Measurements from ENCODE around the gene SUPT3H.
"Not testable (repeated sequence)": the region's sequence is repeated elsewhere in the genome, so short reads cannot be mapped to it uniquely, and the experiment has no call there.

The SUPT3H gene

DNA sequence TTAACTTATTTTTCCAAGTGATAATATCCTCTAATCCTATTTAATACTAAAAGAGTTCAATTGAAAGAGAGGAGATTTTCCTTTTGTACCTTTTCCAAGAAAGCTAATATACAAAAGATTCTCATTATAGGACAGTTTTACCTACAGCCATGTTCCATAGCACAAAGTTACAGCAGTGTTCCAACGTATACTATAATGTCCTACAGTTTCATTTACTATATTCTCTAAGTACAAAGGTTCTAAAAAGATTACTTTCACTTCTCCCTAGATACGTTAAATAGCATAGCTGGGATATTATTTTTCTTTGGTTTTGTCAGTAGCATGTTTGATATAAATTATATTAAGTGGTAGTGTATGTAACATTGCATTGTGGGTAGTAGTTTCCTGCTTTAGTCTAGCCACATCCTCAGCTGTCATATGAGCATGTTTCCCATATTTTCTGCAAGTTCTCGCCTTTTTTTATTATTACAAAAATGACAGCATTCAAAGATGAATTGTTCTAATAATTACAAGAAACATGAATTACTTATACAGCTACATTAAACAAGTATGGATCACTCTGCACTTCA lies 54.0 kb downstream of the SUPT3H start:
- DNase-seq (ENCODE audit: low read depth) = no peak

DNA sequence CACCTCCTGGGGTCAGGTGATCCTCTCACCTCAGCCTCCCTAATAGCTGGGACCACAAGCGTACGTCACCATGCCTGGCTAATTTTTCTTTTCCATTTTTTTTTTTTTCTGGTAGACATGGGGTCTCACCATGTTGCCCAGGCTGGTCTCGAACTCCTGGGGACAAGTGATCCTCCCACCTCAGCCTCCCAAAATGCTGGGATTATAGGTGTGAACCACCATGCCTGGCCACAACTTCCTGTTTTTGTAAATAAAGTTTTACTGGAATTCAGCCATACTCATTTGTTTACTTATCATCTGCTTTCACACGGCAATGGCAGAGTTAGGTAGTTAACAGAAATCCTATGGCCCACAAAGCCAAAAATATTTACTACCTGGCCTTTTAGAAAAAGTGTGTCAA lies 57.4 kb downstream of the SUPT3H start:
- no peak for DNase-seq (ENCODE audit: low read depth)

DNA sequence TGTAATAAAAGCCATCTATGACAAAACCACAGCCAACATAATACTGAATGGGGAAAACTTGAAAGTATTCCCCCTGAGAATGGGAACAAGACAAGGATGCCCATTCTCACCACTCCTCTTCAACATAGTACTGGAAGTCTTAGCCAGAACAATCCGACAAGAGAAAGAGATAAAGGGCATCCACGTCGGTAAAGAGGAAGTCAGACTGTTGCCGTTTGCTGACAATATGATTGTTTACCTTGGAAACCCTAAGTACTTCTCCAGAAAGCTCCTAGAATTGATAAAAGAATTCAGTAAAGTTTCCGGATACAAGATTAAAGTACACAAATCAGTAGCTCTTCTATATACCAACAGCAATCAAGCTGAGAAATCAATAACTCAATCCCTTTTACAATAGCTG lies 63.6 kb downstream of the SUPT3H start:
- no peak for DNase-seq (ENCODE audit: low read depth)

DNA sequence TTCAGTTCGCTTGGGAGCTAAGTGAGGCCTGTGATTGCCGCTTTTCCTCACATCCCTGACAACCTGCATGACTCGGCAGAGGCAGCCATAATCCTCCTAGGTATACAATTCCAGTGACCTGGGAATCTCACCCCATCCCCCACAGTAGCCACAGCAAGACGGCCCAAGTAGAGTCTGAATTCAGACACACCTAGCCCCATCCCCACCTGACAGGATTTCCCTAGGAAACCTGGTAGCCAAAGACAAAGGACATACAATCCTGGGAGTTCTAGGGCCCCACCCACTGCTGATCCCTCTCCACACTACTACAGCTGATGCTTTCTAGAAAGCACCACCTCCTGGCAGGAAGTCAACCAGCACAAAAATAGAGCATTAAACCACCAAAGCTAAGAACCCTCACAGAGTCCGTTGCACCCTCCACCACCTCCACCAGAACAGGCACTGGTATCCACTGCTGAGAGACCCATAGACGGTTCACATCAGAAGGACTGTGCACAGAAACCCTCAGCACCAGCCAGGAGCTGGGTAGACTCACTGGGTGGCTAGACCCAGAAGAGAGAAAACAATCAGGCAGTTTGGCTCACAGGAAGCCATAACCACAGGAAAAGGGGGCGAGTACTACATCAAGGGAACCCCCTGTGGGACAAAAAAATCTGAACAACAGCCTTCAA lies 67.5 kb downstream of the SUPT3H start:
- no peak for DNase-seq (ENCODE audit: low read depth)

DNA sequence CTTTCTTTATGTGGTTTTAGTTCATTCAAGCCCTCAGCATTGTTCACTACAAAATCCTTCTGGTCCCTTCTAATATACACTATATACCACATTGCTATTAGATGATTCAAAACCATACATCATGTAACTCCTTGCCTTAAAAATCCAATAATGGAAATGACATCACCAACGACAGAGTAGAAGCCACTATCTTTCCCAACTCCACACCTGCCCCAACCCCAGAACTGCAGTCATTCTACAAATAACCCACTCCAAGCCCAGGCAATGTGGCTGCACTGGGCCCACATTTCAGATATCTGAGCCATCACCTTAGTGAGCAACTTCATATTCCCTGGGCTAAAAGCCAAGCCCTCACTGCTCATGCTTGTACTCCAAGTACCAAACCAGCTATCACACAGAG lies 72.2 kb downstream of the SUPT3H start:
- DNase-seq (ENCODE audit: low read depth) = peak; percentile 20

DNA sequence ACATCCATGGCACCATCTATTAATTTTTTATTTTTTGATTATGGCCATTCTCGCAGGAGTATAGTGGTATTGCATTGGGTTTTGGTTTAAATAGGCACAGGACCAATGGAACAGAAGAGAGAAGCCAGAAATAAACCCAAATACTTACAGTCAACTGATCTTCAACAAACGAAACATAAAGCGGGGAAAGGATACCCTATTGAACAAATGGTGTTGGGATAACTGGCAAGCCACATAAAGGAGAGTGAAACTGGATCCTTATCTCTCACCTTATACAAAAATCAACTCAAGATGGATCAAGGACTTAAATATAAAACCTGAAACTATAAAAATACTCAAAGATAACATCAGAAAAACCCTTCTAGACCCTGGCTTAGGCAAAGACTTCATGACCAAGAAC lies 74.9 kb downstream of the SUPT3H start:
- no peak for DNase-seq (ENCODE audit: low read depth)

DNA sequence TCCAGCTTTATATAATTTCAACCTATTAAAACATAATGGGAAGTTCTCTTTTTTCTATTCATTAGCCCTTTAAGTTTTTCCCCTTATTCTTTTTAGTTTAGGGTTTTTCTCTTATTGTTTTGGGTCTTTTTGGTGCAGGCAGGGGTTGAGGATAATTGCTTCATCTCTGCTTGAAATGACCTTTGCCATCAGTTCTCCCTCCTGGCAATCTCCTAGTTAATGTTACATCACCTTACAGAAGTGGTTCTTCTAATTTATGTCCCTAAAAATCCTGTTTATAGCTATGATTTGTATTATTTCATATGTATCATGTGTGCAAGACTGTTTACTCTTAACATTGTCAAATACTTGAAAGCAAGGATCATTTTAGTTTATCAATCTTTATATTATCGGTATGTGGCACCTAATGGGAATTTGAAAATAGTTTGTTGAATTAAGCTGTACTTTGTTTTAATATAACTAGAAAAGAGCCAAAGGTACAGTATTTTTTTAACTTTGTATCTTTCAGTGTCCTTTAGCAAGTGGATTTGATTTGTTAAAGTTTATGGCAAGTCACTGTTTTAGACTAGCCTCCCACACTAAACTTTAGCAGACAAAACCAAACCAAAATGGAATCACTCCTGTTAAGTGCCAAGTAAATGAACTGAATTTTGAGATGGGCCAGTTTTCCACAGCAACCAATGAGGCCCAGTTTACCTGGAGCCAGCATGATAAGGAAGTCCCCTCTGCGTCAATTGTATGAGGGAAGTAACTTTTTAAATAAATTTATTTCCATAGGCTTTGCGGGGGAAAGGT lies 76.2 kb downstream of the SUPT3H start:
- no peak for DNase-seq (ENCODE audit: low read depth)

DNA sequence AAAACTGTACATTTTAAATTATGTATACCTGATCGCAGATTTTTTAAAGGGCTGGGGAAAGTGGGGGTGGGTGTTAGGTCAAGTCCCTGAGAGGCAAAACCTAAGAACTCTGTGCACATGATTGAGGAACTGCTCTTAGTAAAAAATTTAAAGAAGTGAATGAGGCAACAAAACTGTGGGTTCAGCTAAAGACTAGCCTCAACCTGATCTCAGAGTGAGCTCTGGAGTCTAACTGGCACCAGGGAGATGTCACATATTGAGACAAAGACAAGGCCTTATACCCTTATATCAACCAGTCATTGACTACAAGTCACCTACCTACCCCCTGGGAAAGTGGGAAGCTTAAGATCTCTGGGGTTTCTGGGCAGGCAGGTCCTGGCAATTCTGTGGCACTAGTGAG lies 77.0 kb downstream of the SUPT3H start:
- no peak for DNase-seq (ENCODE audit: low read depth)

DNA sequence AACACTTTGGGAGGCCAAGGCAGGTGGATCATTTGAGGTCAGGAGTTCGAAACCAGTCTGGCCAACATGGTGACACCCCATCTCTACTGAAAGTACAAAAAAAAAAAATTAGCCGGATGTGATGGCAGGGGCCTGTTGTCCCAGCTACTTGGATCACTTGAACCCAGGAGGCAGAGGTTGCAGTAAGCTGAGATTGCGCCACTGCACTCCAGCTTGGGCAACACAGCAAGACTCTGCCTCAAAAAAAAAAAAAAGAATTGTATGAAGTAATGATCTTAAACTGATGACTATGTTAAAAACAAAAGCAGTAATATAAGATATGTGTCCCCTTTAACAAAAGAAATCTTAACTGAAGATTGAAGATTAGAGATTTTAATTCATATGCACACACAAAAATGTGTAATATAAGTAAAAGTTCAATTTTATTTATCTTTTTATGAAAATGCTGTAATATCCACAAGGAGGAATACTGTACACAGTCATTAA lies 78.6 kb downstream of the SUPT3H start:
- DNase-seq (ENCODE audit: low read depth) = no peak

DNA sequence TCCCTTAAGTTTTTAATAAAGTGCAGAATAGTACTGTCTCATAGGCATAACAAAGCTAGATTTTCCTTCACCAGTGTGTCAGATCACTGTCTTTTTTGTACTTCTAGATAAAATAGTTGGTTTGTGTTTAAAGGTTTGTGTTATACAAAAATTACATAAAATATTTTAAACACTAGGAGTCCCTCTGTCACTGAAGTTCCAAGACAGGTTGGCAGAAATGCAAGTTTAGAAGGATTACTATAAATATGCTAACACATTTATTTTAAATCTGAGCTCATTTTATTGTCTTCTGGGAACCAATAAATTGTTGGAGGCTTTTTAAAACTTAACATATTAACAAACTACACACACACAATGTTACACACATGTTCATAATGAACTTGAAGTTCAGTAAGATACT lies 80.4 kb downstream of the SUPT3H start:
- DNase-seq (ENCODE audit: low read depth) = no peak

DNA sequence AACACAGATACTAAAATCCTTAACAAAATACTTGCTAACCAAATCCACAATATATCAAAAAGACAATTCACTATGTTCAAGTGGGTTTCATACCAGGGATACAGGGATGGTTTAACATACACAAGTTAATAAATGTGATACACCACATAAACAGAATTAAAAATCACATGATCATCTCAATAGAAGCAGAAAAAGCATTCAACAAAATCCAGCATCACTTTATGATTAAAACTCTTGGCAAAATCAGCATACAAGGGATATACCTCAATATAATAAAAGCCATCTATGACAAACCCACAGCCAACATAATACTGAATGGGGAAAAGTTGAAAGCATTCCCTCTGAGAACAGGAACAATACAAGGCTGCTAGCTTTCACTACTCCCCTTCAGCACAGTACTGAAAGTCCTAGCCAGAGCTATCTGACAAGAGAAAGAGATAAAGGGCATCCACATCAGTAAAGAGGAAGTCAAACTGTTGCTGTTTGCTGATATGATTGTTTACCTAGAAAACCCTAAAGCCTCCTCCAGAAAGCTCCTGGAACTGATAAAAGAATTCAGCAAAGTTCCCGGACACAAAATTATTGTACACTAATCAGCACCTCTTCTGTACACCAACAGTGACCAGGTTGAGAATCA lies 83.6 kb downstream of the SUPT3H start:
- not testable (repeated sequence) for DNase-seq (ENCODE audit: low read depth)

DNA sequence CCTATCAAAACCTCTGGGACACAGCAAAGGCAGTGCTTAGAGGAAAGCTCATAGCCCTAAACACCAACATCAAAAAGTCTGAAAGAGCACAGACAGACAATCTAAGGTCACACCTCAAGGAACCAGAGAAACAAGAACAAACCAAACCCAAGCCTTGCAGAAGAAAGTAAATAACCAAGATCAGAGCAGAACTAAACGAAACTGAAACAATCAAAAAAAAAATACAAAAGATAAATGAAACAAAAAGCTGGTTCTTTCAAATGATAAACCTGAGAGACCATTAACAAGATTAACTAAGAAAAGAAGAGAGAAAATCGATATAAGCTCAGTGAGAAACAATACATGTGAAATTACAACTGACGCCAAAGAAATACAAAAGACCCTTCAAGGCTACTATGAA lies 84.4 kb downstream of the SUPT3H start:
- DNase-seq (ENCODE audit: low read depth) = no peak

DNA sequence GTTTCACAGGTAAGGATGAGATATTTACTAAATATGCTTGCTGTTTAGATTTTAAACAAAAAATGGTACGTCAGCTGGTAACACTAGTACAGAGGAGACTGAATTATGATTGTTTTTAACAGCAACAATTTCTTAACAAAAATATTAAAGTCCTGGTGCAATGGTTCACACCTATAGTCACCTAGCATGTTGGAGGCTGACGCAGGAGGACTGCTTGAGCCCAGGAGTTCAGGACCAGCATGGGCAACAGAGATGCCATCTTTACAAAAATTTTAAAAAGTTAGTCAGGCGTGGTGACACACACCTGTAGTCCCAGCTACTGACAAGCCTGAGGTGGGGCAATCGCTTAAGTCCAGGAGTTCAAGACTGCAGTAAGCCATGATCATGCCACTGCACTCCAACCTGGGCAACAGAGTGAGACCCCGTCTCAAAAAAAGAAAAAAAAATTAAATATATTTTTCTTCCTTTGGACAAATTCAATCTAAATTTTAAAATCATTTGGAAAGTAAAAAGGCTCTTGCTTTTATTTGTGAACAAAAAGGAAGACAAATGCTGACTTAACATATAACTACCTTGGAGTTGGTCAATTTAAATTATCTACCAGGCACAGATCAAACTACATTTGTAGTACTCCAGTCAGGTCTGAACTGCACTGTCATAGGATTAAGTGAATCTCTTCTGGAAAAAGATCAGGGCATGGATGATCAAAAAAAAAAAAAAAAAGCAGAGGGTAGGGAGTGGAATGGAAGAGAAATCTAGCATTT lies 87.8 kb downstream of the SUPT3H start:
- no peak for DNase-seq (ENCODE audit: low read depth)

DNA sequence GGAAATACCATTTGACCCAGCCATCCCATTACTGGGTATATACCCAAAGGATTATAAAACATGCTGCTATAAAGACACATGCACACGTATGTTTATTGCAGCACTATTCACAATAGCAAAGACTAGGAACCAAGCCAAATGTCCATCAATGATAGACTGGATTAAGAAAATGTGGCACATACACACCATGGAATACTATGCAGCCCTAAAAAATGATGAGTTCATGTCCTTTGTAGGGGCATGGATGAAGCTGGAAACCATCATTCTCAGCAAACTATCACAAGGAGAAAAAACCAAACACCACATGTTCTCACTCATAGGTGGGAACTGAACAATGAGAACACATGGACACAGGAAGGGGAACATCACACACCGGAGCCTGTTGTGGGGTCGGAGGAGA lies 91.0 kb downstream of the SUPT3H start:
- not testable (repeated sequence) for DNase-seq (ENCODE audit: low read depth)

DNA sequence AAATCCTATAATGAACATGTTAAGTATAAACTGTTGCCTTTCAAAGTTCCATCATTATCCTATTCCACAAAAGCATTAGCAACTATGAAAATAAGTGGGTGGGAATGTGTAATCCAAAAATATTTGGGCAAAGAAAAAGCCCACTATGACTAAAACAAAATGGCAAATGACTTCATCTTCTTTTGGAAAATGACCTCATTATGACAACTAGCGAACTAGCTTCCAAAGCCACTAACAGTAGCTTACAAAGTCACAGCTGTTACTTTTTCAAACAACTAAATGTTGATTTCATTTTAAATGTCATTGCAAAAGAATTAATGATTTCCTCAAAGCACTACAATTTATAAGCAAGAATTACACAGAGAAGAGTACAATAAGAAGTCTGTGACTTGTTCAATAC lies 99.4 kb downstream of the SUPT3H start:
- no peak for DNase-seq (ENCODE audit: low read depth)

DNA sequence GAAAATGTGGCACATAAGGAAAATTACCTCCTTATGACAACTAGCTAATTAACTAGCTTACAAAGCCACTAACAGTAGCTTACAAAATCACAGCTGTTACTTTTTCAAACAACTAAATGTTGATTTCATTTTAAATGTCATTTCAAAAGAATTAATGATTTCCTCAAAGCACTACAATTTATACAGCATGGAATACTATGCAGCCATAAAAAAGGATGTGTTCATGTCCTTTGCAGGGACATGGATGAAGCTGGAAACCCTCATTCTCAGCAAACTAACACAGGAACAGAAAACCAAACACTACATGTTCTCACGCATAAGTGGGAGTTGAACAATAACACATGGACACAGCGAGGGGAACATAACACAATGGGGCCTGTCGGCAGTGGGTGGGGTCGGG lies 100.0 kb downstream of the SUPT3H start:
- DNase-seq (ENCODE audit: low read depth) = not testable (repeated sequence)

DNA sequence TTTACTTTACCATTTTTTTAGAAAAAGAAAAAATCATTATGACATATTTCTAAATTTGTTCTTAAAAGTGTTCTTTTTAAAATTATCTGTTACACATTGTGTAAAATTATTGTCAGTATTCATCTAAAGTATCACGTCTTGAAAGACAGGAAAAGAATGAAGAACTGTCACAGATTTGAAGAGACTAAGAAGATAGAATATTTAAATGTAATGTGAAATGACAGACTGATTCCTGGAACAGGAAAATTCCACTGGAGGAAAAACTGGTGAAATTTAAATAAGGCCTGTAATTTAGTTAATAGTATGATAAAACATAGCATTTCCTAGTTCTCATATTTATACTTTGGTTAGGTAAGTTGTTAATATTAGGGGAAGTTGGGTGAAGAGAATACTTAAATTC lies 102.4 kb downstream of the SUPT3H start:
- DNase-seq (ENCODE audit: low read depth) = no peak

DNA sequence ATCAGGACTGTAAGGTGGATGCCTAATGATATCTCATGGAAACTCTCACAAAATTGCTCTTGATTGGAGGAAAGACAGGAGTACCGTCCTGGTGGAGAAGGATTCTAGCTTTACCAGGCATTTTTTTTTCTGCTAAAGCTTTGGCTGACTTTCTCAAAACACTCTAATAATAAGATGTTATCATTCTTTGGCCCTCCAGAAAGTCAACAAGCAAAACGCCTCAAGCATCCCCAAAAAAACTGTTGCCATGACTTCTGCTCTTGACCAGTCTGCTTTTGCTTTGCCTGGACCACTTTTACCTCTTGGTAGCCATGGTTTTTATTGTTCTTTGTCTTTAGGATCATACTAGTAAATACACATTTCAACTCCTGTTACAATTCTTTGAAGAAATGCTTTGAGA lies 105.1 kb downstream of the SUPT3H start:
- no peak for DNase-seq (ENCODE audit: low read depth)

DNA sequence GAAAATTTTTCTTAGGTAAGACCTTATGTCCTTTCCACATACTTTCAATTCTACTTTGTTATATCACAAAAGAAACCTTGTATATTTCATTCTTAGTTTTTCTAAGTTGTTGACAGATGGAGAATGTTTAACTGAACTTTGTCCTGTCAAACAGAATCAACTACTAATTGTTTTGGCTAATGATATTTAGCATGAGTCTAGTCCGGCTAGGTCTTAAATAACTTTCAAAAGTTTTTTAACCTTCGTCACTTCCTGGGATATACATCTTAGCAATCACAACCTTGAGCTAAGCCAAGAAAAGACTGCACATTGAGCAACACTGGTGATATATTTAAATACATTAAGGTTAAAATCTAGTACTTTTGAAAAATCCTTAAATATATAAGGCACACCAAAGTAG lies 112.5 kb downstream of the SUPT3H start:
- DNase-seq (ENCODE audit: low read depth) = no peak

DNA sequence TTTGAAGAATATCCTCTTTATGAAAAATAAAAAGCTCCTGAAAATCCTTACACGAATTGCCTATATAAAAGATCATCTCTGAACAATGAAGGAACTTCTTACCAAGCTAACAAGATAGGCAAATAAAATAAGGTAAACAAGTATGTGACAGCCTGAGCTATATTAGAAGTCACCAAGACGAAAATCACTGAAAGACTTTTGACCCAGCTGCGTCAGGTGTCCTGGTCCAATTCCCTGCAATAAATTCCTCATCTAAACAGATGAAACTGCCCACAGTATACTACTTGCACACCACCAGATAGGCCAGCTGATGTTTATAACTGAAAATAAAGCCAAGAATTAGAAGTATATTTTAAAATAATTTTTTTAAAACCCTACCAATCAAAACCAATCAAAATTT lies 117.0 kb downstream of the SUPT3H start:
- no peak for DNase-seq (ENCODE audit: low read depth)

DNA sequence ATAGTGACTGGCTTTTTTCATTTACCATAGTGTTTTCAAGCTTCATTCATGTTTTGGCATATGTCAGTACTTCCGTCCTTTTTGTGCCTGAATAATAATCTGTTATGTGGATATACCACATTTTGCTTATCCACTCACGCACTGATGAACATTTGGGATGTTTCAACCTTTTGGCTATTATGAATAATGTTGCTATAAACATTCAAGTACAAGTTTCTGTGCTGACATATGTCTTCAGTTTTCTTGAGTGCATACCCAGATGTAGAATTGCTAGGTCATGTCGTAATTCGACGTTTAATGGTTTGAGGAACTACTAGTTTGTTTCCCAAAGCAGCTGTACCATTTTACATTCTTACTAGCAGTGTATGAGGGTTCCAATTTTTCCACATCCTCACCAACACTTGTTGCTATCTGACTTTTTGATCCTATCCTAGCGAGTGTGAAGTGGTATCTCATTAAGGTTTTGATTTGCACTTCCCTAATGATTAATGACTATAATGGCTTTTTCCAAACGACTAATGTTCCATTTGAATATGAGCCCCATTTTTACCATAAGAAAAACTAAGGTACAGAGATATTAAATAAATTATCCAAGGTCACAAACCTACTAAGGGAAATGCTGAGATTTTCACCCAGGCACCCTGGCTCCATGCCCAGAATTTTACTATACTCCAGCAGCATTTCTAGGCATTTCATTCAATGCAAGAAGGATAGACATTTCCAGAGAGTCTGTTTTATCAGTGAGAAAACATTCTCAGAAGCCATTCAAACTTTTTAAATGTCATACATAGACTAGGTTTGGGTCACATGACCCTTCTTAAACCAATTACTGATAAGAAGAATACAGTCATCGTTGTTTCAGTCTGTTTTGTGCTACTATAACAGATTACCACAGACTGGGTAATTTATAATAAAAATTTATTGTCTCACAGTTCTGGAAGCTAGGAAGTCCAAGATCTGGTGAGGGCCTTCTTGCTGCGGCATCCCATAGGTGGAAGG lies 120.7 kb downstream of the SUPT3H start:
- DNase-seq (ENCODE audit: low read depth) = no peak

Data from HS-5 (cell line).